Measurements from ENCODE around the gene RAB5B.

RAB5B gene

GRCh38 chr12:55963760-55964159, 10.1 kb upstream of the RAB5B start:
- H3K4me3 ChIP-seq (ENCODE audit: low read length), result peak overlapping the region; percentile 89
- DNase-seq (ENCODE audit: low read depth), result no peak
- TF ChIP-seq, protein P1, sequence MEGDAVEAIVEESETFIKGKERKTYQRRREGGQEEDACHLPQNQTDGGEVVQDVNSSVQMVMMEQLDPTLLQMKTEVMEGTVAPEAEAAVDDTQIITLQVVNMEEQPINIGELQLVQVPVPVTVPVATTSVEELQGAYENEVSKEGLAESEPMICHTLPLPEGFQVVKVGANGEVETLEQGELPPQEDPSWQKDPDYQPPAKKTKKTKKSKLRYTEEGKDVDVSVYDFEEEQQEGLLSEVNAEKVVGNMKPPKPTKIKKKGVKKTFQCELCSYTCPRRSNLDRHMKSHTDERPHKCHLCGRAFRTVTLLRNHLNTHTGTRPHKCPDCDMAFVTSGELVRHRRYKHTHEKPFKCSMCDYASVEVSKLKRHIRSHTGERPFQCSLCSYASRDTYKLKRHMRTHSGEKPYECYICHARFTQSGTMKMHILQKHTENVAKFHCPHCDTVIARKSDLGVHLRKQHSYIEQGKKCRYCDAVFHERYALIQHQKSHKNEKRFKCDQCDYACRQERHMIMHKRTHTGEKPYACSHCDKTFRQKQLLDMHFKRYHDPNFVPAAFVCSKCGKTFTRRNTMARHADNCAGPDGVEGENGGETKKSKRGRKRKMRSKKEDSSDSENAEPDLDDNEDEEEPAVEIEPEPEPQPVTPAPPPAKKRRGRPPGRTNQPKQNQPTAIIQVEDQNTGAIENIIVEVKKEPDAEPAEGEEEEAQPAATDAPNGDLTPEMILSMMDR (conservative IDR thresholded peaks at IDR 0.05; ENCODE audit: low read depth, low read length), result no peak

- DNase-seq (ENCODE audit: low read depth), result no peak
- peak overlapping the region; percentile 89 for H3K4me3 ChIP-seq (ENCODE audit: low read length)
- TF ChIP-seq, protein P1 (conservative IDR thresholded peaks at IDR 0.05; ENCODE audit: low read depth, low read length), result no peak
These were observed 8.6 kb upstream of the RAB5B start for GRCh38 chr12:55965240-55965639.

GRCh38 chr12:55965941-55966407, 7.9 kb upstream of the RAB5B start, which contains the start of gene PMEL:
Gene PMEL, minus strand, starts transcription at chr12:55966042. Its CDS starts 31 bp downstream, at chr12:55966011.
- TF ChIP-seq, protein P1 (conservative IDR thresholded peaks at IDR 0.05; ENCODE audit: low read depth, low read length), result no peak
- peak within 1 kb of the TSS; percentile 89 for H3K4me3 ChIP-seq (ENCODE audit: low read length)
- DNase-seq (ENCODE audit: low read depth), result no peak

DNA sequence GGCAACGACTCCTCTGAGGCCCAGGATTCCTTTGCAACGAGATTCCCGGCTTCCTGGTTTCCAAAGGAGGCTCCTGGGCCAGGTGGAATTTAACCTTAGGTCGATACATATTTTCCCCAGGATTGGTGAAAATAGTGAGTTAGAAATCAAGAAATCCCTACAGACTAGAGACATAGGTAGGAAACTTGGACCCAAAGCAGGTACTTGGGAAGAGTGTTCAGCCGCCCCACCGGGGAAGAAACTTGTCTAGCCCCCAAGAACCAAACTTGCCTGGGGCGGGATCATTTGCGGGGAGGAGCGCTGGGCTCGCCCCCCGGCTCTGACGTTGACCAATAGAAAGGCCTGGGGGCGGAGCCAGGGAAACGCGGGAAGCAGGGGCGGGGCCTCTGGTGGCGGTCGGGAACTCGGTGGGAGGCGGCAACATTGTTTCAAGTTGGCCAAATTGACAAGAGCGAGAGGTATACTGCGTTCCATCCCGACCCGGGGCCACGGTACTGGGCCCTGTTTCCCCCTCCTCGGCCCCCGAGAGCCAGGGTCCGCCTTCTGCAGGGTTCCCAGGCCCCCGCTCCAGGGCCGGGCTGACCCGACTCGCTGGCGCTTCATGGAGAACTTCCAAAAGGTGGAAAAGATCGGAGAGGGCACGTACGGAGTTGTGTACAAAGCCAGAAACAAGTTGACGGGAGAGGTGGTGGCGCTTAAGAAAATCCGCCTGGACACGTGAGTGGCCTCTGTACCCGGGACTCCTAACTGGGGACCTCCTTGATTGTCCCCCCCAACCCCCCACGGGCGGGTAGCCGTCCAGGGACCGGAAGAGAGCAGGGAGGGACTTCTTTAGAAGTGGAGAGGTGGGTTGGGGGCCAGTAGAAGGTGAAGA, 7.2 kb upstream of the RAB5B start, which contains the start of gene CDK2:
TSS of gene CDK2 (plus strand) at position 423 of the 874 bp plus-strand sequence. CDS start at position 602, 179 bp downstream.
- no peak for DNase-seq (ENCODE audit: low read depth)
- peak within 1 kb of the TSS; percentile 89 for H3K4me3 ChIP-seq (ENCODE audit: low read length)
- TF ChIP-seq, protein P1 (conservative IDR thresholded peaks at IDR 0.05; ENCODE audit: low read depth, low read length), result no peak

- TF ChIP-seq, protein P1 (conservative IDR thresholded peaks at IDR 0.05; ENCODE audit: low read depth, low read length), result no peak
- no peak for DNase-seq (ENCODE audit: low read depth)
- H3K4me3 ChIP-seq (ENCODE audit: low read length), result no peak overlapping the region
These were observed 4.5 kb upstream of the RAB5B start for GRCh38 chr12:55969356-55969755.

GRCh38 chr12:55970775-55971174, 3.1 kb upstream of the RAB5B start:
- TF ChIP-seq, protein P1 (conservative IDR thresholded peaks at IDR 0.05; ENCODE audit: low read depth, low read length), result no peak
- DNase-seq (ENCODE audit: low read depth), result no peak
- no peak overlapping the region for H3K4me3 ChIP-seq (ENCODE audit: low read length)
